Ovary (tissue), 9 donors: ENCODE data around the gene GASK1A. TPM values are rescaled to one million over a fixed set of nuclear protein-coding genes. Genes with fewer than 3 reads are reported as not detected.

Experiments used
- DNase-seq, 5 donors: peaks; one replicate each; pipeline ENCODE4 v3.0.0-alpha.2; 2019 to 2020
- H3K27ac ChIP-seq, 2 donors: fragments of 200-600 bp; one replicate each; pipeline versions ENCODE4 v1.5.1 to v1.8.0; 2019 to 2022
- H3K27me3 ChIP-seq: fragments of 200-600 bp; one replicate; pipeline ENCODE4 v1.8.0; 2022
- H3K36me3 ChIP-seq: fragments of 200-600 bp; sonication (generic); one replicate; pipeline ENCODE4 v1.5.1; 2019
- H3K4me1 ChIP-seq: one replicate; pipeline ENCODE4 v1.8.1; 2013; ENCODE audit warnings: mild to moderate bottlenecking, moderate library complexity; ENCODE audit not compliant: insufficient read depth
- H3K4me3 ChIP-seq: fragments of 200-600 bp; sonication (generic); one replicate; pipeline ENCODE4 v1.5.1; 2017
- H3K9me3 ChIP-seq, 2 donors: fragments of 200-600 bp in 1 of 2; sonication (generic) in 1 of 2; one replicate each; pipeline versions ENCODE4 v1.5.1 to v1.8.1; 2013 to 2019; ENCODE audit warnings: mild to moderate bottlenecking in 1 of 2, moderate library complexity in 1 of 2
- EP300 ChIP-seq: sonication (generic); formaldehyde crosslinking; IDR thresholded peaks from one replicate; pipeline ENCODE4 v1.6.1; 2017; ENCODE audit warnings: antibody characterized with exemption
- POLR2A ChIP-seq: fragments of 450-650 bp; IDR thresholded peaks from one replicate; pipeline ENCODE4 v1.6.1; 2017; ENCODE audit warnings: antibody characterized with exemption, mild to moderate bottlenecking, moderate library complexity
- WGBS, 3 donors: extraction: QIAGEN DNeasy Blood & Tissue Kit in 1 of 3; methylation state at CpG; one replicate each; pipeline versions ENCODE4 v1.1.5 to v1.1.7; 2013 to 2017; 5-methylcytosine and 5-hydroxymethylcytosine counted together
- intact Hi-C, 4 donors: fragments of 100-400 bp; cut with DNase I; formaldehyde crosslinking; loops; one replicate each; pipeline versions ENCODE4 v1.11.0 to v1.15.1; 2022 to 2023
- polyA plus RNA-seq, 2 donors: library from polyadenylated mRNA; stranded (reverse); fragments of 200-250 nt in 1 of 2; fragments of 350-450 nt in 1 of 2; fragmentation: Illumina TruSeq in 1 of 2; extraction: RNeasy Lipid Tissue Mini Kit (QIAGEN cat#74804) in 1 of 2; gene quantifications; one replicate each; pipeline ENCODE4 v1.2.3, GENCODE V29; 2013 to 2014
- total RNA-seq, 7 donors: library from RNA; depleted of rRNA in 2 of 7; stranded (reverse); fragments of >200 nt in 2 of 7; fragmentation: NEBNext Ultra II Directional in 3 of 7; extraction: Animal tissue kit (Norgen Biotek cat#: 25700) in 3 of 7; gene quantifications; one replicate each; pipeline versions ENCODE4 v1.1.0 to v1.2.4, GENCODE V29; 2016 to 2023
- TF ChIP-seq, protein P1 (sequence below), 3 donors: fragments of 450-650 bp in 2 of 3; fragments of 200-600 bp in 1 of 3; IDR thresholded peaks; one replicate each; pipeline versions ENCODE4 v1.5.1 to v1.8.0; 2016 to 2022; ENCODE audit warnings: antibody characterized with exemption in 3 of 3, mild to moderate bottlenecking in 1 of 3
- donor health status: DM: no; HTN: no; CAD: no; lungs with moderate emphysema.
- donor health status: DM: no; HTN: no; CAD: no.
- donor health status: Bipolar disorder and iron deficiency.
- donor health status: DM: yes; HTN: yes; CAD: no.
- donor health status: DM: no; HTN: no; CAD: no.
- donor health status: DM: yes; HTN: yes; CAD: no.

The GASK1A gene
- total and polyA plus RNA-seq, 9 donors = 5.4 to 41.3 (median 19.4) TPM

- no peak for DNase-seq
- Histone ChIP-seq H3K4me3 (no peak overlapping the region), H3K27me3 (no peaks in the 10 kb centered on the region), H3K9me3 (no peaks in the 10 kb centered on the region), H3K4me1 (peaks cover 5% of the 10 kb centered on the region), H3K36me3 (no peaks in the 10 kb centered on the region), H3K27ac (no peak overlapping the region)
- 85 to 94% (median 85%) methylated on average over 2 of the region's 2 CpGs for WGBS, 3 donors
- no peak for TF ChIP-seq EP300
- no peak for TF ChIP-seq POLR2A
- TF ChIP-seq, protein P1, sequence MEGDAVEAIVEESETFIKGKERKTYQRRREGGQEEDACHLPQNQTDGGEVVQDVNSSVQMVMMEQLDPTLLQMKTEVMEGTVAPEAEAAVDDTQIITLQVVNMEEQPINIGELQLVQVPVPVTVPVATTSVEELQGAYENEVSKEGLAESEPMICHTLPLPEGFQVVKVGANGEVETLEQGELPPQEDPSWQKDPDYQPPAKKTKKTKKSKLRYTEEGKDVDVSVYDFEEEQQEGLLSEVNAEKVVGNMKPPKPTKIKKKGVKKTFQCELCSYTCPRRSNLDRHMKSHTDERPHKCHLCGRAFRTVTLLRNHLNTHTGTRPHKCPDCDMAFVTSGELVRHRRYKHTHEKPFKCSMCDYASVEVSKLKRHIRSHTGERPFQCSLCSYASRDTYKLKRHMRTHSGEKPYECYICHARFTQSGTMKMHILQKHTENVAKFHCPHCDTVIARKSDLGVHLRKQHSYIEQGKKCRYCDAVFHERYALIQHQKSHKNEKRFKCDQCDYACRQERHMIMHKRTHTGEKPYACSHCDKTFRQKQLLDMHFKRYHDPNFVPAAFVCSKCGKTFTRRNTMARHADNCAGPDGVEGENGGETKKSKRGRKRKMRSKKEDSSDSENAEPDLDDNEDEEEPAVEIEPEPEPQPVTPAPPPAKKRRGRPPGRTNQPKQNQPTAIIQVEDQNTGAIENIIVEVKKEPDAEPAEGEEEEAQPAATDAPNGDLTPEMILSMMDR (IDR thresholded peaks at IDR 0.05) = no peak
- intact Hi-C loops = no loop called here
Observed at GRCh38 chr3:42975456-42975855, 3.7 kb upstream of the GASK1A start.

- Histone ChIP-seq H3K27me3 (no peaks in the 10 kb centered on the region), H3K4me3 (no peak overlapping the region), H3K4me1 (peaks cover 7% of the 10 kb centered on the region), H3K9me3 (no peaks in the 10 kb centered on the region), H3K36me3 (no peaks in the 10 kb centered on the region), H3K27ac (no peak overlapping the region)
- DNase-seq = no peak
- TF ChIP-seq, protein P1 (IDR thresholded peaks at IDR 0.05) = no peak
- TF ChIP-seq POLR2A (no peak), EP300 (no peak)
- WGBS, 3 donors = 89 to 94% (median 91%) methylated on average over 5 of the region's 5 CpGs
- intact Hi-C loops = no loop called here
Observed at GRCh38 chr3:42975955-42976354, 3.2 kb upstream of the GASK1A start.

GRCh38 chr3:42980209-42980608, 1.1 kb downstream of the GASK1A start:
- 66 to 76% (median 71%) methylated on average over 12 of the region's 12 CpGs for WGBS, 3 donors
- Histone ChIP-seq H3K36me3 (no peaks in the 10 kb centered on the region), H3K4me3 (peak overlapping the region; percentile 73), H3K9me3 (no peaks in the 10 kb centered on the region), H3K27ac (no peak overlapping the region), H3K4me1 (peaks cover 16% of the 10 kb centered on the region), H3K27me3 (no peaks in the 10 kb centered on the region)
- intact Hi-C loops = loop anchor here in 1 of 4 donors (10.0 kb wide), 1 partner anchor 125 kb away; the partner anchor contains the start of gene POMGNT2
- peak in 1 of 5 donors; percentile 42 for DNase-seq
- TF ChIP-seq EP300 = no peak
- no peak for TF ChIP-seq POLR2A
- TF ChIP-seq, protein P1 (IDR thresholded peaks at IDR 0.05) = no peak

- H3K27me3 ChIP-seq = no peaks in the 10 kb centered on the region
- peak overlapping the region; percentile 1 for H3K4me3 ChIP-seq
- peaks cover 16% of the 10 kb centered on the region for H3K4me1 ChIP-seq
- intact Hi-C loops = loop anchor here in 1 of 4 donors (10.0 kb wide), 1 partner anchor 124 kb away; the partner anchor contains the start of gene POMGNT2
- DNase-seq = peak in 1 of 5 donors; percentile 54
- WGBS, 3 donors = 51 to 77% (median 69%) methylated on average over 6 of the region's 6 CpGs
- no peaks in the 10 kb centered on the region for H3K36me3 ChIP-seq
- H3K9me3 ChIP-seq = no peaks in the 10 kb centered on the region
- TF ChIP-seq POLR2A (no peak), EP300 (no peak)
- TF ChIP-seq, protein P1 (IDR thresholded peaks at IDR 0.05) = no peak
- peak overlapping the region in 1 of 2 donors; percentile 21 for H3K27ac ChIP-seq
Observed at GRCh38 chr3:42980909-42981308, 1.8 kb downstream of the GASK1A start.
